WI38 (cell line): Measurements from ENCODE around the gene SLC8A2.

Experiments used
- H3K4me3 ChIP-seq: 2 replicates; pipeline ENCODE4 v1.5.1; 2011; ENCODE audit warnings: low read depth, mild to moderate bottlenecking, control low read depth, low read length
- CTCF ChIP-seq: IDR thresholded peaks from 2 replicates; pipeline ENCODE4 v1.5.1; 2012; ENCODE audit warnings: low read depth, mild to moderate bottlenecking, control low read depth, low read length

SLC8A2 gene

GRCh38 chr19:47379381-47379938 is 92.2 kb downstream of the SLC8A2 start:
- H3K4me3 ChIP-seq: no peak overlapping the region
- TF ChIP-seq CTCF: no peak

DNA sequence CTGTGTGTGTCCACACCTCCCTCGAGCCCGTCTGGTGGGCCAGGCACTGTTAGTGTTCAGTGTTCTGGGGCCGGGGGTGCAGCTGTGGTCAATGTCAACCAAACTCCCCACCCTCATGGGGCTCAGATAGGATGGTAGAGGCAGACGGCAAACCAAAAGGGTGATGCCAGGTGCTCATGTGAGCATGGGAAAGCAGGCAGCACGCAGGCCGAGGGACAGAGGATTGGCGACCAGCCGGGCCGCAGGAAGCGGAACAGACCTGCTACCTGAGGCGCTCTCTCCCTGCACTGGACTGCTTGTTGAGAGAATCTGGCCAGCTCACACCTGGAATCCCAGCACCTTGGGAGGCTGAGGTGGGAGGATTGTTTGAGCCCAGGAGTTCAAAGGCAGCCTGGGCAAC is 93.4 kb downstream of the SLC8A2 start:
- TF ChIP-seq CTCF: no peak
- no peak overlapping the region for H3K4me3 ChIP-seq
